ENCODE measurements around the gene ERICH2. TPM values are rescaled to one million over a fixed set of nuclear protein-coding genes. Genes with fewer than 3 reads are reported as not detected.

The ERICH2 gene
- total and polyA plus RNA-seq, 2 donors (not counting 3 experiments of a cell fraction or from before 2014, with no cell fraction given), result not detected

- H3K79me2 ChIP-seq (ENCODE audit: control insufficient read depth, insufficient read depth, low read length), result no peaks in the 10 kb centered on the region
- DNase-seq (ENCODE audit: low read depth, low spot score), result peak; percentile 47
- intact Hi-C loops (cut with micrococcal nuclease) (no loop called here), dilution Hi-C loops (cut with MboI; ENCODE audit: extremely low pct_ligation_motif_present, low sequenced_read_pairs) (no loop called here)
- H3K4me3 ChIP-seq (replicated peaks in 1 of 3; ENCODE audit: insufficient read depth in 1 of 3, low read depth in 1 of 3, low read length in 3 of 3), result no peak overlapping the region
- TF ChIP-seq EZH2 (IDR thresholded peaks at IDR 0.05; ENCODE audit: borderline replicate concordance, low read depth, low read length, severe bottlenecking), result no peak
- peak; percentile 59 for TF ChIP-seq FOS (IDR thresholded peaks at IDR 0.05; ENCODE audit: borderline replicate concordance, insufficient read depth, low read length)
- peak; percentile 92 for TF ChIP-seq GATA2 (IDR thresholded peaks at IDR 0.05; ENCODE audit: insufficient read depth, insufficient read length, low read depth, low read length)
- TF ChIP-seq MAX (IDR thresholded peaks at IDR 0.05; ENCODE audit: insufficient read depth, insufficient read length), result no peak
- TF ChIP-seq JUN (IDR thresholded peaks at IDR 0.05; ENCODE audit: borderline replicate concordance, insufficient read depth, insufficient read length, low read depth), result peak; percentile 30
- TF ChIP-seq POLR2A (IDR thresholded peaks at IDR 0.05; ENCODE audit: low read depth, low read length), result no peak
- TF ChIP-seq POLR2AphosphoS5 (IDR thresholded peaks at IDR 0.05; ENCODE audit: insufficient read depth, low read depth, low read length), result peak; percentile 31
- TF ChIP-seq CTCF (IDR thresholded peaks at IDR 0.05; ENCODE audit: extremely low read depth in 1 of 2, insufficient read depth in 1 of 2, low read depth in 1 of 2, low read length in 2 of 2), result no peak
- no peak for TF ChIP-seq MYC (IDR thresholded peaks at IDR 0.05; ENCODE audit: low read depth, low read length)
- no peaks in the 10 kb centered on the region for H4K20me1 ChIP-seq (replicated peaks; ENCODE audit: control insufficient read depth, extremely low read depth, insufficient read depth, low read length)
- H3K9ac ChIP-seq (replicated peaks; ENCODE audit: extremely low read depth, insufficient read depth, low read length), result no peak overlapping the region
- no peaks in the 10 kb centered on the region for H3K36me3 ChIP-seq (ENCODE audit: control insufficient read depth in 2 of 2, extremely low read depth in 1 of 2, insufficient read depth in 2 of 2, low read length in 2 of 2)
- peak overlapping the region; percentile 8 for H3K4me2 ChIP-seq (ENCODE audit: insufficient read depth, low read length)
- no TSS peak for BruUV-seq (replicated peaks)
- CTCF ChIA-PET, result interaction anchor here (1.0 to 1.2 kb wide), 2 partner anchors 18 to 25 kb away, joined by 3 read pairs; no protein-coding TSS in a partner anchor
- peaks cover 8% of the 10 kb centered on the region for H3K4me1 ChIP-seq (ENCODE audit: control insufficient read depth, extremely low read depth, insufficient read depth, low read length)
- no peak overlapping the region for H3K27ac ChIP-seq (ENCODE audit: insufficient read depth, low read depth, low read length)
- POLR2A ChIA-PET, result interaction anchor here (0.6 kb wide), 1 partner anchor 233 kb away, joined by 3 read pairs; no protein-coding TSS in a partner anchor
- no peak overlapping the region for H2AFZ ChIP-seq (ENCODE audit: low read depth, low read length)
- H3K9me1 ChIP-seq (replicated peaks; ENCODE audit: control insufficient read depth, extremely low read depth, insufficient read depth, low read length), result no peaks in the 10 kb centered on the region
- FAIRE-seq, result peak; percentile 83
- H3K27me3 ChIP-seq (ENCODE audit: control insufficient read depth in 2 of 2, insufficient read depth in 2 of 2, low read length in 2 of 2), result peaks cover 2 to 4% of the 10 kb centered on the region in 2 experiments
- H3K9me3 ChIP-seq (replicated peaks; ENCODE audit: control insufficient read depth, insufficient read depth, low read length), result no peaks in the 10 kb centered on the region
Measured at GRCh38 chr2:170843656-170844055, 73.5 kb downstream of the ERICH2 start.
